HG03457 (cell line): ENCODE data around the gene HS6ST2.

Experiments used
- ATAC-seq: cut with Tn5 transposase; IDR thresholded peaks from one replicate; pipeline ENCODE4 v1.9.1; 2021; ENCODE audit warnings: moderate number of reproducible peaks; ENCODE audit not compliant: unreplicated experiment

The HS6ST2 gene

GRCh38 chrX:132624466-132624865, 334.0 kb downstream of the HS6ST2 start:
- ATAC-seq: no peak

- ATAC-seq: no peak
These were observed 334.5 kb downstream of the HS6ST2 start for GRCh38 chrX:132623942-132624341.

GRCh38 chrX:132623300-132623699, 335.1 kb downstream of the HS6ST2 start:
- no peak for ATAC-seq

GRCh38 chrX:132622130-132622529, 336.3 kb downstream of the HS6ST2 start:
- no peak for ATAC-seq

- no peak for ATAC-seq
These were observed 339.6 kb downstream of the HS6ST2 start for GRCh38 chrX:132618810-132619209.

- no peak for ATAC-seq
These were observed 342.9 kb downstream of the HS6ST2 start for GRCh38 chrX:132615391-132616131.

GRCh38 chrX:132614297-132614696, 344.1 kb downstream of the HS6ST2 start:
- ATAC-seq: no peak

- ATAC-seq: no peak
These were observed 344.6 kb downstream of the HS6ST2 start for GRCh38 chrX:132613801-132614200.

GRCh38 chrX:132612821-132613564, 345.4 kb downstream of the HS6ST2 start:
- ATAC-seq: no peak

GRCh38 chrX:132610536-132610935, 347.9 kb downstream of the HS6ST2 start:
- no peak for ATAC-seq

- ATAC-seq: no peak
These were observed 349.0 kb downstream of the HS6ST2 start for GRCh38 chrX:132609362-132609848.

- ATAC-seq: no peak
These were observed 354.6 kb downstream of the HS6ST2 start for GRCh38 chrX:132603700-132604286.

GRCh38 chrX:132602701-132603100, 355.7 kb downstream of the HS6ST2 start:
- ATAC-seq: no peak

- ATAC-seq: no peak
These were observed 363.4 kb downstream of the HS6ST2 start for GRCh38 chrX:132594999-132595398.

- no peak for ATAC-seq
These were observed 364.3 kb downstream of the HS6ST2 start for GRCh38 chrX:132594129-132594528.

GRCh38 chrX:132592880-132593279, 365.5 kb downstream of the HS6ST2 start:
- no peak for ATAC-seq

- ATAC-seq: no peak
These were observed 366.6 kb downstream of the HS6ST2 start for GRCh38 chrX:132591719-132592275.

GRCh38 chrX:132590350-132591026, 367.9 kb downstream of the HS6ST2 start:
- no peak for ATAC-seq

GRCh38 chrX:132584936-132585335, 373.5 kb downstream of the HS6ST2 start:
- no peak for ATAC-seq

GRCh38 chrX:132576939-132577338, 381.5 kb downstream of the HS6ST2 start:
- no peak for ATAC-seq
